Ramos (cell line): ENCODE measurements around the gene SERPINE1.

ENCODE experiments used
- in situ Hi-C: fragments of 300-500 bp; cut with MboI; formaldehyde crosslinking; loops from one replicate; pipeline ENCODE4 v1.14.3; 2022; ENCODE audit warnings: low sequenced_read_pairs; ENCODE audit not compliant: unreplicated experiment

SERPINE1 gene

GRCh38 chr7:101185258-101185839 is 58.4 kb downstream of the SERPINE1 start:
- in situ Hi-C loops, result no loop called here

- in situ Hi-C loops, result no loop called here
These were observed 59.3 kb downstream of the SERPINE1 start for GRCh38 chr7:101186194-101186593.

GRCh38 chr7:101186844-101187428 is 60.0 kb downstream of the SERPINE1 start:
- in situ Hi-C loops, result no loop called here
